B cell (primary cell): ENCODE measurements around the gene UBL4A. TPM values are rescaled to one million over a fixed set of nuclear protein-coding genes. Genes with fewer than 3 reads are reported as not detected.
A peak's percentile ranks its signal among the peaks of the same experiment; 100 is the strongest.

ENCODE experiments used
- ATAC-seq: fragments of 200-7000 bp; cut with Tn5 transposase; one replicate; pipeline ENCODE4 v1.10.0; 2021; ENCODE audit warnings: low read depth, mild to moderate bottlenecking, moderate number of reproducible peaks, moderate library complexity
- CTCF ChIA-PET: fragments of 350-600 bp; sonication (Branson Sonifier 250); formaldehyde crosslinking; loops from one replicate; lab custom pipeline; 2021; ENCODE audit warnings: antibody characterized with exemption, inconsistent platforms; lab: Charles Lee
- POLR2A ChIA-PET: fragments of 350-600 bp; sonication (Branson Sonifier 250); formaldehyde crosslinking; loops from one replicate; lab custom pipeline; 2021; ENCODE audit warnings: antibody characterized with exemption; lab: Charles Lee
- DNase-seq: peaks from one replicate; pipeline ENCODE4 v3.0.0; 2013
- H2AFZ ChIP-seq: 2 replicates; pipeline ENCODE4 v1.6.1; 2012; ENCODE audit warnings: mild to moderate bottlenecking, low read depth, low read length; ENCODE audit not compliant: insufficient read depth, poor library complexity, severe bottlenecking
- H3K27ac ChIP-seq, 2 donors: 1 replicate in 1 of 2; 2 replicates in 1 of 2; pipeline ENCODE4 v1.5.1; 2012 to 2013; ENCODE audit warnings: low read length in 2 of 2, mild to moderate bottlenecking in 2 of 2, moderate library complexity in 1 of 2
- H3K27me3 ChIP-seq, 4 experiments: fragments of 200-600 bp in 1 of 4; sonication (generic) in 1 of 4; replicated peaks in 1 of 4; 1 replicate in 2 of 4; 2 replicates in 2 of 4; pipeline versions ENCODE4 v1.6.1 to v1.7.0; 2013 to 2016; ENCODE audit warnings: low read length in 3 of 4, mild to moderate bottlenecking in 2 of 4, mixed read lengths in 1 of 4, moderate library complexity in 1 of 4; ENCODE audit not compliant: insufficient read depth in 4 of 4, control insufficient read depth in 3 of 4; ENCODE audit errors: control extremely low read depth in 1 of 4
- H3K36me3 ChIP-seq, 2 experiments: replicated peaks in 1 of 2; 1 replicate in 1 of 2; 2 replicates in 1 of 2; pipeline versions ENCODE4 v1.6.1 to v1.7.1; 2013; ENCODE audit warnings: low read length in 1 of 2; ENCODE audit not compliant: insufficient read depth in 2 of 2, control insufficient read depth in 1 of 2; ENCODE audit errors: control extremely low read depth in 1 of 2, extremely low read depth in 1 of 2
- H3K4me1 ChIP-seq, 2 donors: fragments of 200-600 bp in 1 of 2; sonication (generic) in 1 of 2; 1 replicate in 1 of 2; 2 replicates in 1 of 2; pipeline versions ENCODE4 v1.5.1 to v1.6.1; 2013 to 2017; ENCODE audit warnings: low read length in 2 of 2; ENCODE audit not compliant: control insufficient read depth in 2 of 2, insufficient read depth in 2 of 2
- H3K4me2 ChIP-seq: replicated peaks from 2 replicates; pipeline ENCODE3; 2012; ENCODE audit warnings: mild to moderate bottlenecking, low read depth, low read length; ENCODE audit not compliant: poor library complexity, severe bottlenecking
- H3K4me3 ChIP-seq, 5 experiments: fragments of 200-600 bp in 1 of 5; sonication (generic) in 1 of 5; 1 replicate in 3 of 5; 2 replicates in 2 of 5; pipeline versions ENCODE4 v1.5.1 to v1.7.0; 2011 to 2016; ENCODE audit warnings: low read length in 4 of 5, mild to moderate bottlenecking in 4 of 5, low read depth in 2 of 5, control low read depth in 1 of 5, moderate library complexity in 1 of 5; ENCODE audit not compliant: insufficient read depth in 1 of 5; ENCODE audit errors: control extremely low read depth in 1 of 5, extremely low read depth in 1 of 5
- H3K79me2 ChIP-seq: fragments of 200-600 bp; sonication (generic); one replicate; pipeline ENCODE4 v1.6.0; 2016; ENCODE audit warnings: low read length; ENCODE audit not compliant: control insufficient read depth, insufficient read depth
- H3K9ac ChIP-seq: fragments of 200-600 bp; sonication (generic); 2 replicates; pipeline ENCODE4 v1.6.1; 2017; ENCODE audit warnings: mild to moderate bottlenecking, low read length, moderate library complexity
- H3K9me3 ChIP-seq, 3 donors: one replicate each; pipeline versions ENCODE4 v1.6.1 to v1.7.1; 2013; ENCODE audit warnings: low read length in 2 of 3; ENCODE audit not compliant: control insufficient read depth in 2 of 3, insufficient read depth in 1 of 3; ENCODE audit errors: control extremely low read depth in 1 of 3
- H4K20me1 ChIP-seq: 2 replicates; pipeline ENCODE4 v1.6.0; 2012; ENCODE audit warnings: mild to moderate bottlenecking, low read length; ENCODE audit not compliant: insufficient read depth, control insufficient read depth, poor library complexity, severe bottlenecking
- H3K27ac Mint-ChIP-seq: one replicate; pipeline ENCODE4 v1.8.0; 2021; ENCODE audit warnings: mixed read lengths
- H3K27me3 Mint-ChIP-seq: one replicate; pipeline ENCODE4 v1.8.0; 2021; ENCODE audit warnings: mixed read lengths
- H3K4me1 Mint-ChIP-seq: one replicate; pipeline ENCODE4 v1.8.0; 2021; ENCODE audit warnings: mixed read lengths
- H3K4me3 Mint-ChIP-seq: one replicate; pipeline ENCODE4 v1.8.0; 2021; ENCODE audit warnings: mixed read lengths
- H3K9me3 Mint-ChIP-seq: one replicate; pipeline ENCODE4 v1.8.0; 2022; ENCODE audit warnings: mixed read lengths; ENCODE audit not compliant: insufficient read depth
- EZH2 ChIP-seq: IDR thresholded peaks from 2 replicates; pipeline ENCODE4 v1.6.1; 2012; ENCODE audit warnings: borderline replicate concordance, low read depth, mild to moderate bottlenecking, moderate library complexity, low read length; ENCODE audit not compliant: insufficient read depth, poor library complexity, severe bottlenecking
- WGBS: methylation state at CpG from one replicate; pipeline ENCODE4 v1.1.5; 2013; ENCODE audit warnings: missing lambda C conversion rate; ENCODE audit not compliant: insufficient coverage; 5-methylcytosine and 5-hydroxymethylcytosine counted together
- intact Hi-C: fragments of 100-400 bp; cut with micrococcal nuclease; formaldehyde crosslinking; loops from one replicate; pipeline ENCODE4 v1.10.0; 2022
- polyA plus RNA-seq: library from polyadenylated mRNA; depleted of rRNA; stranded (reverse); fragments of >200 nt; gene quantifications from 2 replicates; pipeline ENCODE4 v1.2.3, GENCODE V29; 2012
- total RNA-seq, 2 donors: library from RNA; stranded (reverse); fragments of 120-200 nt in 1 of 2; gene quantifications; 1 replicate in 1 of 2; 2 replicates in 1 of 2; pipeline versions ENCODE4 v1.2.3 to v1.2.4, GENCODE V29; 2013 to 2022
- TF ChIP-seq, protein P1 (sequence below): fragments of 200-600 bp; IDR thresholded peaks from one replicate; pipeline ENCODE4 v1.8.0; 2022; ENCODE audit warnings: antibody characterized with exemption, mild to moderate bottlenecking

Gene UBL4A
- total and polyA plus RNA-seq, 2 donors (not counting 1 experiment from before 2014, with no cell fraction given): 13.1 to 23.3 TPM

DNA sequence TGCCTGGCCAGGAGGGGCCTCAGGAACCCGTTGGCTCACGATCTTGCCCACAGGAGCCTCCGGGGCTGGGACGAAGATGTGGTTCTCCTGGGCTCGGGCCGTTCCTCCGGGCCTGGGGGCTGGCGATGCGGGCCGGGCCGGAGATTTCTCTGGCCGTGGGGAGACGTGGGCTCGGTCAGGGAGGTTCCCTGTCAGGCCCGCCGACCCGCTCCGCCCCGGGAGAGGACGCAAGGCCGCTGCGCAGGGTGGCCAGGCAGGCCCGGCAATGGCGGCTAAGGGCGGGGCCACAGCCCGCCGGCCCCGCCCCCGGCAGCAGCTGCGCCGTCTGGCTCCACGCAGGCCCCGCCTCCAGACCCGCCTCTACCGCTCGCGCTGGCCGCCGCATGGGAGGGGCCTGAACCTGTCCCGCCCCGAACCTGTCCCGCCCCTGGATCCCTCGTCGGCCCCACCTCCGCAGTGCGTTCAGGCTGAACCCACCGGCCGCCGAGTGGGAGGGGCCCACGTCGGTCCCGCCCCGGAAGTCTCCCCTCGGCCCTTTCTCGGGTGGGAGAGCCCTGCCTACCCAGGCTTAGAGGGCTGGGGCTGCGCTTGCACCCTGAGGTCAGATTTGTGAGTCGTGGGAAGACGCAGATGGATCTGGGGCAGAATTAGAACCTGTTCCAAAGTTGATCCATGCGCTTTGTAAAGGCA is 29.7 kb upstream of the UBL4A start, which contains the start of gene FAM3A:
Gene FAM3A (minus strand): TSS at position 267 of the 690 bp plus-strand sequence. CDS start 460 bp downstream, outside the sequence.
- no peaks in the 10 kb centered on the region for H4K20me1 ChIP-seq
- no peaks in the 10 kb centered on the region for H3K27me3 Mint-ChIP-seq
- H3K27me3 ChIP-seq: no peaks in the 10 kb centered on the region
- peak within 1 kb of the TSS; percentile 68 for H3K9ac ChIP-seq
- H2AFZ ChIP-seq: peak within 1 kb of the TSS; percentile 69
- intact Hi-C loops: loop anchor here (1.0 to 5.0 kb wide), 5 partner anchors 26 to 144 kb away; partner anchors contain the start of genes FLNA, LAGE3, PLXNA3 and RPL10
- peaks cover 18% of the 10 kb centered on the region for H3K4me1 Mint-ChIP-seq
- H3K9me3 Mint-ChIP-seq: no peaks in the 10 kb centered on the region
- ChIA-PET CTCF (interaction anchor here (1.3 to 1.7 kb wide), 4 partner anchors 11 to 118 kb away, joined by 3 to 9 read pairs (median 6); partner anchors contain the start of genes RPL10 and SLC10A3), POLR2A (interaction anchor here (0.5 to 2.5 kb wide), 6 partner anchors 9 to 118 kb away, joined by 3 to 13 read pairs (median 6); partner anchors contain the start of genes RPL10, SLC10A3 and UBL4A)
- peak within 1 kb of the TSS; percentile 71 to 73 for H3K27ac ChIP-seq
- peaks cover 6% of the 10 kb centered on the region for H3K79me2 ChIP-seq
- DNase-seq: peak; percentile 89
- peak within 1 kb of the TSS; percentile 80 for H3K4me2 ChIP-seq
- H3K36me3 ChIP-seq: peaks cover 0 to 2% of the 10 kb centered on the region in 2 experiments
- H3K4me3 ChIP-seq: peak within 1 kb of the TSS; percentile 36 to 75 (median 67)
- peak within 1 kb of the TSS; percentile 89 for H3K4me3 Mint-ChIP-seq
- under 1% methylated on average over 56 of the region's 59 CpGs for WGBS
- peak within 1 kb of the TSS; percentile 94 for H3K27ac Mint-ChIP-seq
- ATAC-seq: peak; percentile 97
- TF ChIP-seq EZH2: no peak
- TF ChIP-seq, protein P1, sequence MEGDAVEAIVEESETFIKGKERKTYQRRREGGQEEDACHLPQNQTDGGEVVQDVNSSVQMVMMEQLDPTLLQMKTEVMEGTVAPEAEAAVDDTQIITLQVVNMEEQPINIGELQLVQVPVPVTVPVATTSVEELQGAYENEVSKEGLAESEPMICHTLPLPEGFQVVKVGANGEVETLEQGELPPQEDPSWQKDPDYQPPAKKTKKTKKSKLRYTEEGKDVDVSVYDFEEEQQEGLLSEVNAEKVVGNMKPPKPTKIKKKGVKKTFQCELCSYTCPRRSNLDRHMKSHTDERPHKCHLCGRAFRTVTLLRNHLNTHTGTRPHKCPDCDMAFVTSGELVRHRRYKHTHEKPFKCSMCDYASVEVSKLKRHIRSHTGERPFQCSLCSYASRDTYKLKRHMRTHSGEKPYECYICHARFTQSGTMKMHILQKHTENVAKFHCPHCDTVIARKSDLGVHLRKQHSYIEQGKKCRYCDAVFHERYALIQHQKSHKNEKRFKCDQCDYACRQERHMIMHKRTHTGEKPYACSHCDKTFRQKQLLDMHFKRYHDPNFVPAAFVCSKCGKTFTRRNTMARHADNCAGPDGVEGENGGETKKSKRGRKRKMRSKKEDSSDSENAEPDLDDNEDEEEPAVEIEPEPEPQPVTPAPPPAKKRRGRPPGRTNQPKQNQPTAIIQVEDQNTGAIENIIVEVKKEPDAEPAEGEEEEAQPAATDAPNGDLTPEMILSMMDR: no peak
- H3K9me3 ChIP-seq: no peaks in the 10 kb centered on the region
- H3K4me1 ChIP-seq: peaks cover 4 to 22% of the 10 kb centered on the region in 2 donors
